ENCODE data around the gene CGB5.

GRCh38 chr19:49071860-49072547 is 28.4 kb downstream of the CGB5 start:
- TF ChIP-seq YY1 (tag by site-specific recombination; IDR thresholded peaks at IDR 0.05) (no peak), CTCF (tag by site-specific recombination; IDR thresholded peaks at IDR 0.05) (no peak), ZNF311 (tag by site-specific recombination; IDR thresholded peaks at IDR 0.05; ENCODE audit: borderline replicate concordance) (no peak), ZNF580 (tag by site-specific recombination; IDR thresholded peaks at IDR 0.05) (no peak), ZNF670 (tag by site-specific recombination; IDR thresholded peaks at IDR 0.05; ENCODE audit: low read depth) (no peak), ZNF510 (tag by site-specific recombination; IDR thresholded peaks at IDR 0.05; ENCODE audit: insufficient replicate concordance) (no peak)
